ENCODE measurements around the gene HIVEP1. TPM values are rescaled to one million over a fixed set of nuclear protein-coding genes. Genes with fewer than 3 reads are reported as not detected.

Gene HIVEP1
- total and polyA plus RNA-seq, 2 of the 13 experiments (the other 11 are each of a cell fraction or from before 2014, with no cell fraction given), result 7.4 to 9.9 TPM

- TF ChIP-seq ZBTB4 (CRISPR knock-in tag; IDR thresholded peaks at IDR 0.05; ENCODE audit: borderline replicate concordance) (no peak), SCMH1 (CRISPR knock-in tag; IDR thresholded peaks at IDR 0.05; ENCODE audit: borderline replicate concordance) (no peak), PAF1 (CRISPR knock-in tag; IDR thresholded peaks at IDR 0.05) (no peak), ZNF335 (CRISPR knock-in tag; IDR thresholded peaks at IDR 0.05) (no peak), IRF9 (CRISPR knock-in tag; IDR thresholded peaks at IDR 0.05; ENCODE audit: borderline replicate concordance) (no peak), BORCS8-MEF2B (CRISPR knock-in tag; IDR thresholded peaks at IDR 0.05) (peak; percentile 12; the same call in 1 of the 2 replicates), ZNF501 (CRISPR knock-in tag; IDR thresholded peaks at IDR 0.05) (peak; percentile 79), HNRNPUL1 (IDR thresholded peaks at IDR 0.05; ENCODE audit: low read depth, low read length) (no peak), ZNF589 (CRISPR knock-in tag; conservative IDR thresholded peaks at IDR 0.05) (no peak), NCOR1 (IDR thresholded peaks at IDR 0.05; ENCODE audit: borderline replicate concordance, low read length) (no peak; the same call in 1 of the 2 replicates), CCAR2 (optimal IDR thresholded peaks at IDR 0.05; ENCODE audit: low read depth, low read length) (peak; percentile 48), ZNF12 (CRISPR knock-in tag; IDR thresholded peaks at IDR 0.05) (no peak), KAT2B (IDR thresholded peaks at IDR 0.05; ENCODE audit: borderline replicate concordance, low read depth, low read length) (no peak), PLSCR1 (CRISPR knock-in tag; IDR thresholded peaks at IDR 0.05; ENCODE audit: borderline replicate concordance) (no peak), ZNF574 (CRISPR knock-in tag; IDR thresholded peaks at IDR 0.05) (peak; percentile 44; the same call in 1 of the 2 replicates), ZNF878 (CRISPR knock-in tag; IDR thresholded peaks at IDR 0.05) (no peak), ZNF432 (CRISPR knock-in tag; IDR thresholded peaks at IDR 0.05; ENCODE audit: borderline replicate concordance) (no peak), RFX3 (CRISPR knock-in tag; IDR thresholded peaks at IDR 0.05) (no peak), RCOR2 (CRISPR knock-in tag; IDR thresholded peaks at IDR 0.05) (no peak), ZNF230 (CRISPR knock-in tag; IDR thresholded peaks at IDR 0.05) (no peak), HMG20A (CRISPR knock-in tag; IDR thresholded peaks at IDR 0.05; ENCODE audit: borderline replicate concordance) (0 out of 2 replicates have a peak, but pooled peaks have one; percentile 31), ZNF292 (CRISPR knock-in tag; IDR thresholded peaks at IDR 0.05; ENCODE audit: borderline replicate concordance, low read depth) (no peak), GLI4 (CRISPR knock-in tag; IDR thresholded peaks at IDR 0.05; ENCODE audit: borderline replicate concordance) (no peak)
These were observed 1.4 kb upstream of the HIVEP1 start (continued) for GRCh38 chr6:12010635-12011275.

Measured in HepG2 (cell line).